T-cell (primary cell): ENCODE results near the gene PRSS1. TPM values are rescaled to one million over a fixed set of nuclear protein-coding genes. Genes with fewer than 3 reads are reported as not detected.
"Not testable (repeated sequence)": the region's sequence is repeated elsewhere in the genome, so short reads cannot be mapped to it uniquely, and the experiment has no call there.

Source experiments
- ATAC-seq, 4 experiments: fragments of 200-7000 bp in 3 of 4; fragments of 150-1000 bp in 1 of 4; cut with Tn5 transposase; replicated peaks in 1 of 4; 1 replicate in 3 of 4; 2 replicates in 1 of 4; pipeline ENCODE4 v1.10.0; 2021; ENCODE audit warnings: moderate library complexity in 3 of 4, mild to moderate bottlenecking in 2 of 4, moderate number of reproducible peaks in 1 of 4
- CTCF ChIA-PET, 2 donors: fragments of 300-600 bp; sonication (Branson Sonifier 250); formaldehyde crosslinking; loops; one replicate each; lab custom pipeline; 2022; ENCODE audit warnings: antibody characterized with exemption in 2 of 2; lab: Charles Lee
- POLR2A ChIA-PET, 2 donors: fragments of 300-600 bp; sonication (Branson Sonifier 250); formaldehyde crosslinking; loops; one replicate each; lab custom pipeline; 2022; ENCODE audit warnings: antibody characterized with exemption in 2 of 2; lab: Charles Lee
- DNase-seq, 35 experiments: peaks; one replicate each; pipeline versions ENCODE4 v3.0.0 to v3.0.0-alpha.2; 2013 to 2023
- H3K27ac ChIP-seq: one replicate; pipeline ENCODE4 v1.5.1; 2013; ENCODE audit warnings: low read length
- H3K27me3 ChIP-seq, 2 experiments: replicated peaks in 1 of 2; 1 replicate in 1 of 2; 2 replicates in 1 of 2; pipeline versions ENCODE4 v1.6.1 to v1.7.0; 2013; ENCODE audit warnings: low read length in 1 of 2, mixed read lengths in 1 of 2; ENCODE audit not compliant: control insufficient read depth in 2 of 2, insufficient read depth in 2 of 2; ENCODE audit errors: extremely low read depth in 1 of 2
- H3K36me3 ChIP-seq, 2 donors: 1 replicate in 1 of 2; 2 replicates in 1 of 2; pipeline versions ENCODE4 v1.6.1 to v1.7.0; 2013; ENCODE audit warnings: low read length in 1 of 2; ENCODE audit not compliant: control insufficient read depth in 2 of 2, insufficient read depth in 1 of 2; ENCODE audit errors: extremely low read depth in 1 of 2
- H3K4me1 ChIP-seq, 2 experiments: 1 replicate in 1 of 2; 2 replicates in 1 of 2; pipeline versions ENCODE4 v1.6.1 to v1.7.0; 2013; ENCODE audit warnings: low read length in 2 of 2, mixed read lengths in 1 of 2; ENCODE audit not compliant: insufficient read depth in 2 of 2, control insufficient read depth in 1 of 2; ENCODE audit errors: extremely low read depth in 1 of 2
- H3K4me3 ChIP-seq, 2 donors: 1 replicate in 1 of 2; 2 replicates in 1 of 2; pipeline versions ENCODE4 v1.5.1 to v1.7.0; 2013; ENCODE audit warnings: mild to moderate bottlenecking in 2 of 2, low read length in 1 of 2, moderate library complexity in 1 of 2; ENCODE audit not compliant: control insufficient read depth in 1 of 2; ENCODE audit errors: extremely low read depth in 1 of 2
- H3K9me3 ChIP-seq: 2 replicates; pipeline ENCODE4 v1.7.0; 2013
- H3K27ac Mint-ChIP-seq, 2 donors: one replicate each; pipeline ENCODE4 v1.8.0; 2020 to 2021; ENCODE audit warnings: mild to moderate bottlenecking in 2 of 2, mixed read lengths in 2 of 2
- H3K27me3 Mint-ChIP-seq, 2 donors: one replicate each; pipeline ENCODE4 v1.8.0; 2021 to 2022; ENCODE audit warnings: mixed read lengths in 2 of 2
- H3K36me3 Mint-ChIP-seq: one replicate; pipeline ENCODE4 v1.8.0; 2021; ENCODE audit warnings: mixed read lengths
- H3K4me1 Mint-ChIP-seq, 3 donors: one replicate each; pipeline ENCODE4 v1.8.0; 2020 to 2022; ENCODE audit warnings: mixed read lengths in 3 of 3, mild to moderate bottlenecking in 1 of 3
- H3K4me3 Mint-ChIP-seq, 3 donors: one replicate each; pipeline ENCODE4 v1.8.0; 2020 to 2022; ENCODE audit warnings: mild to moderate bottlenecking in 3 of 3, mixed read lengths in 3 of 3, moderate library complexity in 3 of 3
- H3K9me3 Mint-ChIP-seq, 3 donors: one replicate each; pipeline ENCODE4 v1.8.0; 2020 to 2022; ENCODE audit warnings: mixed read lengths in 3 of 3
- WGBS: methylation state at CpG from one replicate; pipeline ENCODE4 v1.1.5; 2013; ENCODE audit warnings: missing lambda C conversion rate; ENCODE audit not compliant: insufficient coverage; 5-methylcytosine and 5-hydroxymethylcytosine counted together
- total RNA-seq, 35 experiments: library from RNA in 6 of 35; stranded (reverse) in 6 of 35; fragments of 120-200 nt in 1 of 35; gene quantifications; one replicate each; pipeline versions ENCODE4 v1.2.1 to v1.2.4 and lab custom pipeline; 2013 to 2026

The PRSS1 gene
- total RNA-seq, 5 donors from 2014 or later (not counting 1 experiment from before 2014, with no cell fraction given), result 16.0 to 23.7 (median 20.8) TPM; not detected in 2

- H3K4me3 Mint-ChIP-seq, H3K4me3 ChIP-seq, ATAC-seq, H3K27ac ChIP-seq, H3K27me3 ChIP-seq, H3K4me1 ChIP-seq, POLR2A ChIA-PET, CTCF ChIA-PET, H3K27ac Mint-ChIP-seq, H3K9me3 Mint-ChIP-seq, H3K36me3 ChIP-seq, DNase-seq, H3K36me3 Mint-ChIP-seq, H3K9me3 ChIP-seq, H3K27me3 Mint-ChIP-seq: not testable (repeated sequence)
- peaks cover 0 to 13% (median 0%) of the 10 kb centered on the region in 3 donors for H3K4me1 Mint-ChIP-seq
- 71% methylated on average over 1 of the region's 3 CpGs for WGBS
Measured at GRCh38 chr7:142768885-142769284, 19.6 kb downstream of the PRSS1 start.

DNA sequence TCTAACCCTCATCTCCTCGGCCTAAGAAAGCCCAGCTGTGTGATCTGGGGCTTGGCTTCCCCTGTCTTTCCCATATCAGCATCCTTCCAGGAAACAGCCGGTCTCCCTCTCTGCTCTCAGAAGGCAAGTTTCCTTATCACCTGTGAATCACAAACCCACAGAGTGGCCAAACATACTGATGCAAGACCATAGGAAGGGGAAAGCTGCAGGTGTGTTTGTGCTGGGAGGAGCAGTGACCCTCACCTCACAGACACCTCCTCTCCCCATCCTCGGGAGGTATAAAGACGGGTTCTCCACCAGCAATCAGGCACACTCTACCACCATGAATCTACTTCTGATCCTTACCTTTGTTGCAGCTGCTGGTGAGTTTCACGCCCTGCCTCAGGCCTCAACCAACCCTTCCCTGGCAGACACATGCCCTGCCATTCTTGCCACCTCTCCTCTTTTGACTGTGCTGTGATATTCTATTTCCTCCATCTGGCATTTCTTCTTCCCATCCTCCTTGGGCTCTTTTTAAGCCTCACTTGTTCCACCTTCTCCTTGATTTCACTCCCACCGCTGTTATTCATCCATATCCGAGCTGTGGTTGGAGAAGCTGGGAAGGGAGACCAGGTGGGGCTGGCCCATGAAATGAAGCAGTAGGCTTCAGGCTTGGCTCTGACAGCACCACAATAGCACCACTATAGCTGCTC is 21.5 kb downstream of the PRSS1 start, which contains the start of gene PRSS2:
Gene PRSS2, plus strand, starts transcription at position 310 of the 692 bp plus-strand sequence. Its CDS starts 13 bp downstream, at position 323.
- no peaks in the 10 kb centered on the region for H3K27me3 ChIP-seq
- Mint-ChIP-seq H3K9me3 (no peaks in the 10 kb centered on the region), H3K4me1 (peaks cover 0 to 13% (median 0%) of the 10 kb centered on the region in 3 donors), H3K27ac (peak within 1 kb of the TSS in 1 of 2 donors; percentile 36), H3K4me3 (no peak within 1 kb of the TSS), H3K36me3 (no peaks in the 10 kb centered on the region), H3K27me3 (no peaks in the 10 kb centered on the region)
- WGBS, result 60% methylated on average over 1 of the region's 7 CpGs
- ChIA-PET POLR2A (no interaction called here), CTCF (interaction anchor here in 1 of 2 donors (0.9 kb wide), 1 partner anchor 12 kb away, joined by 3 read pairs; no protein-coding TSS in a partner anchor)
- DNase-seq (no peak), ATAC-seq (no peak)
- H3K27ac ChIP-seq, result no peak within 1 kb of the TSS
- no peaks in the 10 kb centered on the region for H3K36me3 ChIP-seq
- H3K9me3 ChIP-seq, result no peaks in the 10 kb centered on the region
- no peaks in the 10 kb centered on the region for H3K4me1 ChIP-seq
- H3K4me3 ChIP-seq, result no peak within 1 kb of the TSS

DNA sequence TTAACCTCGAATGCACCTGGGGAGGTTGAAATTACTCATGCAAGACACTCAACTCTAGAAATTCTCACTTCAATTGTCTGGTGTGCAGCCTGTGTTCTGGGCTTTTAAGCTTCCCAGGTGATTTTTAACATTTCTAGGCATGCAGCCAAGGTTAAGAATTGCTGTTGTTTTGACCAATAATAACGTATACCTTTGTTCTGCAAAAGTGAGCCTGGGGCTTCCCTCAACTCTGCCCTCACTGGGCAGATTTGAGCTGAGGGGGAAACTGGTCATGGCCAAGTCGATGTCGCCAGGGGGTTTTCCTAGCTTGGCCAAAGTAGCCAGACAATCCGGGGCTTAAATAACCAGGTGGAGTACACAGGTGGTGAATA is 22.1 kb downstream of the PRSS1 start:
- ChIA-PET POLR2A (no interaction called here), CTCF (interaction anchor here in 1 of 2 donors (0.9 kb wide), 1 partner anchor 12 kb away, joined by 3 read pairs; no protein-coding TSS in a partner anchor)
- H3K27ac Mint-ChIP-seq, result no peak overlapping the region

DNA sequence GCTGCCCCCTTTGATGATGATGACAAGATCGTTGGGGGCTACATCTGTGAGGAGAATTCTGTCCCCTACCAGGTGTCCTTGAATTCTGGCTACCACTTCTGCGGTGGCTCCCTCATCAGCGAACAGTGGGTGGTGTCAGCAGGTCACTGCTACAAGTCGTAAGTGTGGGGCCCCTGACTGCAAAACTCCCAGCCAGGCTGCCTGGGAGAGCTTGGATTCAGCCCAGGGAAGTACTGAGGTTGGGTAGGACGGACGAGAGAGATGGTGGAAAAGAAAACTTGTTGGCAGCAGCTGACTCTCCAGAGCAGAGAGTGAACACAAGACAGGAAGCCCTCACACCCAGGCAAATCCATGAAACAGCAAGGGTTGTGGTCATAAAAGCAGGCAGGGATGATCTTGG is 22.8 kb downstream of the PRSS1 start:
- H3K9me3 Mint-ChIP-seq, result no peaks in the 10 kb centered on the region
- 94% methylated on average over 2 of the region's 6 CpGs for WGBS
- peaks cover 0 to 13% (median 0%) of the 10 kb centered on the region in 3 donors for H3K4me1 Mint-ChIP-seq
- no peaks in the 10 kb centered on the region for H3K36me3 Mint-ChIP-seq
- no peak overlapping the region for H3K4me3 Mint-ChIP-seq
- Histone ChIP-seq H3K27ac (no peak overlapping the region), H3K36me3 (no peaks in the 10 kb centered on the region), H3K27me3 (no peaks in the 10 kb centered on the region), H3K4me1 (no peaks in the 10 kb centered on the region), H3K4me3 (no peak overlapping the region), H3K9me3 (no peaks in the 10 kb centered on the region)
- no peak overlapping the region for H3K27ac Mint-ChIP-seq
- no peaks in the 10 kb centered on the region for H3K27me3 Mint-ChIP-seq
- ATAC-seq, result no peak
- CTCF ChIA-PET, result interaction anchor here in 1 of 2 donors (0.9 kb wide), 2 partner anchors 11 kb away, joined by 3 to 5 read pairs; no protein-coding TSS in a partner anchor
- POLR2A ChIA-PET, result interaction anchor here in 1 of 2 donors (0.5 kb wide), 1 partner anchor 90 kb away, joined by 6 read pairs; no protein-coding TSS in a partner anchor
- DNase-seq, result no peak

More for the DNA sequence above, 22.1 kb downstream of the PRSS1 start:
- Mint-ChIP-seq H3K4me3 (no peak overlapping the region), H3K9me3 (no peaks in the 10 kb centered on the region), H3K27me3 (no peaks in the 10 kb centered on the region), H3K4me1 (peaks cover 0 to 13% (median 0%) of the 10 kb centered on the region in 3 donors), H3K36me3 (no peaks in the 10 kb centered on the region)
- H3K36me3 ChIP-seq, result no peaks in the 10 kb centered on the region
- H3K4me1 ChIP-seq, result no peaks in the 10 kb centered on the region
- H3K27me3 ChIP-seq, result no peaks in the 10 kb centered on the region
- no peak overlapping the region for H3K27ac ChIP-seq
- no peak for ATAC-seq
- no peak overlapping the region for H3K4me3 ChIP-seq
- WGBS, result no CpG with 5 or more reads among the region's 5 CpGs
- H3K9me3 ChIP-seq, result no peaks in the 10 kb centered on the region
- DNase-seq, result no peak

- H3K27me3 ChIP-seq, result no peaks in the 10 kb centered on the region
- no peaks in the 10 kb centered on the region for H3K36me3 ChIP-seq
- DNase-seq (no peak), ATAC-seq (no peak)
- POLR2A ChIA-PET, result no interaction called here
- no peak overlapping the region for H3K4me3 Mint-ChIP-seq
- H3K9me3 Mint-ChIP-seq, result no peaks in the 10 kb centered on the region
- H3K4me1 ChIP-seq, result no peaks in the 10 kb centered on the region
- no peak overlapping the region for H3K27ac ChIP-seq
- no peaks in the 10 kb centered on the region for H3K9me3 ChIP-seq
- peaks cover 0 to 14% (median 0%) of the 10 kb centered on the region in 3 donors for H3K4me1 Mint-ChIP-seq
- H3K36me3 Mint-ChIP-seq, result peaks cover 3% of the 10 kb centered on the region
- no peak overlapping the region for H3K4me3 ChIP-seq
- H3K27me3 Mint-ChIP-seq, result no peaks in the 10 kb centered on the region
- CTCF ChIA-PET, result interaction anchor here in 1 of 2 donors (0.9 kb wide), 1 partner anchor 10 kb away, joined by 5 read pairs; no protein-coding TSS in a partner anchor
- H3K27ac Mint-ChIP-seq, result no peak overlapping the region
Measured at GRCh38 chr7:142772673-142773072, 23.4 kb downstream of the PRSS1 start.

DNA sequence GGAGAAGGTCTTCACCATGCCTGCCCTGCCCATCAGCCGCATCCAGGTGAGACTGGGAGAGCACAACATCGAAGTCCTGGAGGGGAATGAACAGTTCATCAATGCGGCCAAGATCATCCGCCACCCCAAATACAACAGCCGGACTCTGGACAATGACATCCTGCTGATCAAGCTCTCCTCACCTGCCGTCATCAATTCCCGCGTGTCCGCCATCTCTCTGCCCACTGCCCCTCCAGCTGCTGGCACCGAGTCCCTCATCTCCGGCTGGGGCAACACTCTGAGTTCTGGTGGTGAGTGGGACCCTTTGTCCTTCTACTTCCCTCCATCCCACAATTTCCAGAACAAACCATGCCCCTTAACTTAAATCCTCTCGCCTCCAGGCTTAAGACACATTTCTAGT is 24.0 kb downstream of the PRSS1 start:
- no peaks in the 10 kb centered on the region for H3K36me3 ChIP-seq
- Mint-ChIP-seq H3K27me3 (no peaks in the 10 kb centered on the region), H3K9me3 (no peaks in the 10 kb centered on the region), H3K4me3 (no peak overlapping the region), H3K4me1 (peaks cover 0 to 17% (median 0%) of the 10 kb centered on the region in 3 donors), H3K27ac (no peak overlapping the region), H3K36me3 (peaks cover 3% of the 10 kb centered on the region)
- H3K27me3 ChIP-seq, result no peaks in the 10 kb centered on the region
- POLR2A ChIA-PET, result no interaction called here
- no peaks in the 10 kb centered on the region for H3K4me1 ChIP-seq
- WGBS, result no CpG with 5 or more reads among the region's 12 CpGs
- H3K4me3 ChIP-seq, result no peak overlapping the region
- no peak for DNase-seq
- no peaks in the 10 kb centered on the region for H3K9me3 ChIP-seq
- H3K27ac ChIP-seq, result no peak overlapping the region
- CTCF ChIA-PET, result interaction anchor here in 1 of 2 donors (0.9 kb wide), 1 partner anchor 10 kb away, joined by 5 read pairs; no protein-coding TSS in a partner anchor
- ATAC-seq, result no peak
